NCI-H2081 treated with DMSO at 0.1 percent for 48 hours (cell line): ENCODE measurements around the gene COA7.
"Not testable (repeated sequence)": the region's sequence is repeated elsewhere in the genome, so short reads cannot be mapped to it uniquely, and the experiment has no call there.

Experiments
- DNase-seq: peaks from one replicate; lab custom pipeline; 2025; lab: John Stamatoyannopoulos, UW

Gene COA7

GRCh38 chr1:52697795-52698674, at the start of gene COA7:
COA7 (minus strand) TSS chr1:52698347; CDS start chr1:52698326, 21 bp downstream.
- peak; percentile 46 for DNase-seq

- DNase-seq: no peak
These were observed 49.3 kb upstream of the COA7 start for GRCh38 chr1:52747450-52747849.

- DNase-seq: no peak
These were observed 48.0 kb upstream of the COA7 start for GRCh38 chr1:52746189-52746588.

GRCh38 chr1:52741259-52741658, 43.1 kb upstream of the COA7 start:
- no peak for DNase-seq

GRCh38 chr1:52739699-52740467, 41.7 kb upstream of the COA7 start:
- no peak for DNase-seq

- DNase-seq: no peak
These were observed 40.7 kb upstream of the COA7 start for GRCh38 chr1:52738893-52739292.

GRCh38 chr1:52738148-52738547, 40.0 kb upstream of the COA7 start:
- DNase-seq: no peak

GRCh38 chr1:52735371-52735770, 37.2 kb upstream of the COA7 start:
- DNase-seq: not testable (repeated sequence)

- no peak for DNase-seq
These were observed 35.2 kb upstream of the COA7 start for GRCh38 chr1:52733368-52733767.

GRCh38 chr1:52727956-52728656, 30.0 kb upstream of the COA7 start:
- no peak for DNase-seq

- DNase-seq: no peak
These were observed 29.0 kb upstream of the COA7 start for GRCh38 chr1:52727114-52727586.

- DNase-seq: peak; percentile 67
These were observed 28.3 kb upstream of the COA7 start, which contains the start of gene ZYG11B for GRCh38 chr1:52726265-52727113. ZYG11B (plus strand) TSS chr1:52726453; CDS start chr1:52726654, 201 bp downstream.

- DNase-seq: no peak
These were observed 27.7 kb upstream of the COA7 start for GRCh38 chr1:52725903-52726264.

GRCh38 chr1:52723260-52723659, 25.1 kb upstream of the COA7 start:
- no peak for DNase-seq

- not testable (repeated sequence) for DNase-seq
These were observed 17.1 kb upstream of the COA7 start for GRCh38 chr1:52715296-52715695.

- no peak for DNase-seq
These were observed 15.4 kb upstream of the COA7 start for GRCh38 chr1:52713590-52713989.

GRCh38 chr1:52709016-52709415, 10.9 kb upstream of the COA7 start:
- no peak for DNase-seq

- DNase-seq: no peak
These were observed 9.9 kb upstream of the COA7 start for GRCh38 chr1:52707927-52708655.

- DNase-seq: no peak
These were observed 9.1 kb upstream of the COA7 start for GRCh38 chr1:52706941-52707926.
